Endothelial cell (in vitro differentiated cells): Measurements from ENCODE around the gene PPP1R37. TPM values are rescaled to one million over a fixed set of nuclear protein-coding genes. Genes with fewer than 3 reads are reported as not detected.

Experiments used
- DNase-seq: peaks from one replicate; pipeline ENCODE4 v3.0.0; 2021; ENCODE audit warnings: low spot score
- H3K27ac Mint-ChIP-seq: one replicate; pipeline ENCODE4 v1.8.0; 2021; ENCODE audit warnings: mixed read lengths, inconsistent platforms; ENCODE audit not compliant: unreplicated experiment
- H3K27me3 Mint-ChIP-seq: one replicate; pipeline ENCODE4 v1.8.0; 2021; ENCODE audit warnings: mild to moderate bottlenecking, moderate library complexity, mixed read lengths, inconsistent platforms; ENCODE audit not compliant: unreplicated experiment
- H3K36me3 Mint-ChIP-seq: one replicate; pipeline ENCODE4 v1.8.0; 2021; ENCODE audit warnings: mild to moderate bottlenecking, low read depth, mixed read lengths, inconsistent platforms; ENCODE audit not compliant: unreplicated experiment
- H3K4me1 Mint-ChIP-seq: one replicate; pipeline ENCODE4 v1.8.0; 2021; ENCODE audit warnings: mild to moderate bottlenecking, mixed read lengths, inconsistent platforms; ENCODE audit not compliant: unreplicated experiment
- H3K4me3 Mint-ChIP-seq: one replicate; pipeline ENCODE4 v1.8.0; 2021; ENCODE audit warnings: mild to moderate bottlenecking, mixed read lengths, inconsistent platforms; ENCODE audit not compliant: unreplicated experiment
- H3K9me3 Mint-ChIP-seq: one replicate; pipeline ENCODE4 v1.8.0; 2021; ENCODE audit warnings: mixed read lengths, inconsistent platforms; ENCODE audit not compliant: unreplicated experiment
- CTCF ChIP-seq: fragments of 200-600 bp; sonication (generic); IDR thresholded peaks from one replicate; pipeline ENCODE4 v1.5.0; 2021; ENCODE audit warnings: antibody characterized with exemption; ENCODE audit not compliant: unreplicated experiment
- total RNA-seq: library from RNA; stranded (reverse); fragmentation: NEBNext Ultra II Directional; extraction: Animal tissue kit (Norgen Biotek cat#: 25700); gene quantifications from one replicate; pipeline ENCODE4 v1.2.1, GENCODE V29; 2021; ENCODE audit not compliant: unreplicated experiment

The PPP1R37 gene
- total RNA-seq, 1 donor from 2014 or later, result 34.7 TPM

DNA sequence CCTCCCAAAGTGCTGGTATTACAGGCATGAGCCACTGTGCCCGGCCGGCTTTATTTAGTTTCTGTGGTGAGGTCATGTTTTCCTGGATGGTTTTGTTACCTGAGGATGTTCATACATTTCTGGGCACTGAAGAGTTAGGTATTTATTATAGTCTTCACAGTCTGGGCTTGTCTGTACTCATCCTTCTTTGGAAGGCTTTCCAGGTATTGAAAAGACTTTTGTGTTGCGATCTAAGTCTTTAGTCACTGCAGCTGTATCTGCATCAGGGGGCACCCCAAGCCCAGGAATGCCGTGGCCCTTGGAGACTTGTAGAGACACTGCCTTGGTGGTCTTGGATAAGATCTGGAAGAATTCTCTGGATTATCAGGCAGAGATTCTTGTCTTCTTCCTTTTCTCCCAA is 98.4 kb downstream of the PPP1R37 start:
- Mint-ChIP-seq H3K27ac (no peak overlapping the region), H3K9me3 (no peaks in the 10 kb centered on the region), H3K27me3 (peaks cover 3% of the 10 kb centered on the region), H3K4me1 (no peaks in the 10 kb centered on the region), H3K36me3 (no peaks in the 10 kb centered on the region), H3K4me3 (no peak overlapping the region)
- DNase-seq, result no peak
- no peak for TF ChIP-seq CTCF

DNA sequence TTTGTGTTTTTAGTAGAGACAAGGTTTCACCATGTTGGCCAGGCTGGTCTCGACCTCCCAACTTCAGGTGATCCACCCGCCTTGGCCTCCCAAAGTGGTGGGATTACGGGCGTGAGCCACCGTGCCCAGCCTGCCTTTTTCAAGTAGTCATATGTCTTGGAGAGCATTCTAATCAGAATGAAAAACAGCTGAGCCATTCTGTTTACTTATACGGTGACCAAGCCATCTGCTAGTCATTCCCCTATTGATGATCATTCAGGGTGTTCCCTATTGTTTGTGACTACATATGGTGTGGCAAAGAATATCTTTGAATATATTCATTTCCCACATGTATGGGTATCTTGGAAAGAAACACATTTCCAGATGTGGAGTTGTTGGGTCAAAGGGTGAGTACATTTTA is 102.8 kb downstream of the PPP1R37 start:
- H3K4me3 Mint-ChIP-seq, result no peak overlapping the region
- DNase-seq, result no peak

More for the DNA sequence above, 102.8 kb downstream of the PPP1R37 start:
- H3K27me3 Mint-ChIP-seq, result peaks cover 1% of the 10 kb centered on the region
- H3K9me3 Mint-ChIP-seq, result no peaks in the 10 kb centered on the region
- H3K27ac Mint-ChIP-seq, result no peak overlapping the region
- H3K36me3 Mint-ChIP-seq, result no peaks in the 10 kb centered on the region
- no peak for TF ChIP-seq CTCF
- no peaks in the 10 kb centered on the region for H3K4me1 Mint-ChIP-seq

Other genes with a start within 250 kb of the PPP1R37 start
- 342 TPM for gene NECTIN2, start 246.9 kb upstream of the PPP1R37 start, total RNA-seq
- 60.5 TPM for gene TOMM40, start 201.9 kb upstream of the PPP1R37 start, total RNA-seq
- gene APOE, start 187.4 kb upstream of the PPP1R37 start, total RNA-seq, result 258 TPM
- gene APOC1, start 178.6 kb upstream of the PPP1R37 start, total RNA-seq, result 44.8 TPM
- not detected for gene APOC4, start 150.9 kb upstream of the PPP1R37 start, total RNA-seq
- gene APOC2, start 147.1 kb upstream of the PPP1R37 start, total RNA-seq, result not detected
- 144 TPM for gene CLPTM1, start 137.8 kb upstream of the PPP1R37 start, total RNA-seq
- gene RELB, start 91.7 kb upstream of the PPP1R37 start, total RNA-seq, result 8.2 TPM
- 72.2 TPM for gene CLASRP, start 54.1 kb upstream of the PPP1R37 start, total RNA-seq
- gene ZNF296, start 16.7 kb upstream of the PPP1R37 start, total RNA-seq, result 0.54 TPM
- 30.8 TPM for gene GEMIN7, start 13.9 kb upstream of the PPP1R37 start, total RNA-seq
- 0.67 TPM for gene NKPD1, start 67.8 kb downstream of the PPP1R37 start, total RNA-seq
- 86.2 TPM for gene TRAPPC6A, start 85.1 kb downstream of the PPP1R37 start, total RNA-seq
- gene BLOC1S3, start 85.6 kb downstream of the PPP1R37 start, total RNA-seq, result 22.7 TPM
- 5.5 TPM for gene EXOC3L2, start 152.2 kb downstream of the PPP1R37 start, total RNA-seq
- 165 TPM for gene MARK4, start 158.1 kb downstream of the PPP1R37 start, total RNA-seq
- not detected for gene CKM, start 229.7 kb downstream of the PPP1R37 start, total RNA-seq
- 0.44 TPM for gene KLC3, start 247.6 kb downstream of the PPP1R37 start, total RNA-seq